ENCODE results near the gene A4GALT.
"Not testable (repeated sequence)": the region's sequence is repeated elsewhere in the genome, so short reads cannot be mapped to it uniquely, and the experiment has no call there.

Gene A4GALT

DNA sequence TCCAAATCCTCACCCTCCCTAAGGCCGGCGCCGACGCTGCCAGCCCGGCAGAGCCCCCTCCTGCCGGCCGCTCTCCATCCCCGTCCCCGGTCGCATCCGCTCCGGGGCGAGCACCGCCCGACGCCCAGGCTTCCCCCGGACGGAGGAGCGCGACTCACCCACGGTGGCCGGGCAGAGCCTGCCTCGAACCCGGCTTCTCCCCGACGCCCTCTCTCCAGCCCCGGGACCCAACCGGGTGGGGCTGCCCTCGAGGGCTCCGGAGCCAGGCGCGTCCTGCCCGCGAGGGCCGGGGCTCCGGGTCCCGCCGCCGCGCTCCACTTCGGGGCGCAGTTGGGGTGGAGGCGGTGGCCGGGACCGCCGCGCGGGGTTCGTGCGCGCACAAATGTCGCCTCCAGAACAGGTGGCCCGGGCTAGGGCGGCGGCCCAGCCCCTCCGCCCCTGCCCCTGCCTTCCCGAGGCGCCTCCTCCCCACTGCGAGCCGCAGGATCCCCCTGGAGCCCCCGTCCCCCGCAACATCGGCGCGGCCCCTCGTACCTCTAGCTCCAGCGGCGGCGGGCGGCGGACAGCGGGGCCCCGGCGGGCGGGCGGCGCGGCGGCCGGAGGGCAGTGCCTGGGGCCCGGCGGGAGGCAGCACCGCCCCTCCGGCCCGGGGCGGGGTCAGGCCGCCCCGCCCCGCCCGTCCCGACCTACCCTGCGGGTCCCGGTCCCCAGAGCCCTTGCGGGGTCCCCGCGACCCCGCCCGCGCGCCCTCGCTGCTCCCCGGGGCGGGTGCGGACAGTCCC is at the start of gene A4GALT:
Gene A4GALT (minus strand): TSS at position 608 of the 782 bp plus-strand sequence. CDS start 26,919 bp downstream, outside the sequence.
- DNase-seq: no peak

GRCh38 chr22:42770448-42770726 is 49.7 kb upstream of the A4GALT start:
- no peak for DNase-seq

GRCh38 chr22:42769574-42770447 is 49.1 kb upstream of the A4GALT start:
- DNase-seq: no peak

DNA sequence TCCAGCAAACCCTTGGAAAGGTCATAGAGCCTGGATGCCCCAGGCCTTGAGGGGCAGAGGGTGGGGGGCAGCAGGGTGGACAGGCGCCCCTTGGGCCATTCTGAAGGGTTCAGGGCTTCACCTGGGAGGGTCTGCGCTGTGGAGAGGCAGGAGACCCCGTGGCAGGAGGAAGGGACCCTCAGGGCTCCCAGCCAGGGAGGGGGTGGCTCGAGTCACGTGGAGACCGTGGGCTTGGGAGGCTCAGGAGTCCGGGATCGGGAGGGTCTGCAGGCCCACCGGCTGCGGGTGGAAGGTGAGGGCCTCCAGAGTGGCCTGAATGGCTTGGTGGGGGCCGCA is 48.5 kb upstream of the A4GALT start:
- DNase-seq: no peak

DNA sequence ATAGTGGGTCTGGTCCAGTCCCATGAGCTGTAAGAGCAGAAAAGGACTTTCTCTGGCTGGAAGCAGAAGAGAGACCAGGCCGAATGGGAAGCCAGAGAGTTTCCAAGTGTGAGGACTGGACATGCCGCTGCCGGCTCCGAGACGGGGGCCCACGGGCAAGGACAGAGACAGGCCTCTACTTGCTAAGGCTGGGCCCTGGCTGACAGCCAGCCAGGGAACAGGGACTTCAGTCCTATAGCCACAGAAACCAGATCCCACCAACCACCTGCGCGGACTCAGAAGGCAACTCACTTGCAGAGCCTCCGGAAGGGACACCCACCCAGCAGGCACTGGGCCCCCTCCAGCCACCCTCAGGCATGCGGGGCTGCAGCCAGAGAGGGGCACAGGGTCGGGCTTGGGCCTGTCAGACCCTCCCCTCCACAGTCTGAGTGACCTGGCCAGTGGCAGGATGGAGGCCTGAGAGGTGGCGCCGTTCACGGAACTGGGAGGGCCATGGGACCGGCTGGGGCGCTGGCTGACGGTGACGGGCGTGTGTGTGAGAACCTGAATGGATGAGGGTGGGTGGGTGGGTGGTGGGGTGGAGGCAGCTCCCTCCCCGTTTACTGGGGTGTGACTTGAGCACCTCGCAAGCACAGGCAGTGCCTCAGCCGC is 47.8 kb upstream of the A4GALT start:
- no peak for DNase-seq

GRCh38 chr22:42766860-42767259 is 46.2 kb upstream of the A4GALT start:
- no peak for DNase-seq

DNA sequence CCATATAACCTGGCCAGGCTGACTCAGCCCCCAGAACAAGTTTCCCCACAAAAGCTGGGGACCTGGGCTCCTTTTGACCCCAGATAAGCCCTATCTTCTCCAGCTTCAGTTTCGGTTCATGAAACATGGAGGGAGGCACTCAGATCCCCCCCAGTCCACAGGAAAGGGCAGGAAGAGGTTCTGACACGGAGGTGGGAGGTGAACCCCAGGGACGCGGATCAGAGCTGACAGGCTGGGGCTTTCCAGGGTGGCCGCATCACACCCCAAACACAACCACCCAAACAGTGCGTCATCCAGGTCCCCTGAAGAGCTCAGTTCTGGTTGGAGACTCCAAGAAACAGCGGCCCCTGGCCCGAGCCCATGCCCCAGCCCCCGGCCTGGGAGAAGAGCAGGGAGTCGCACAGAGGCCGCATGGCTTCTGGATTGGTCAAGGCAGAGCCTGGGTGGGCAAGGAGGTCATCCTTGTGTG is 44.3 kb upstream of the A4GALT start:
- DNase-seq: no peak

DNA sequence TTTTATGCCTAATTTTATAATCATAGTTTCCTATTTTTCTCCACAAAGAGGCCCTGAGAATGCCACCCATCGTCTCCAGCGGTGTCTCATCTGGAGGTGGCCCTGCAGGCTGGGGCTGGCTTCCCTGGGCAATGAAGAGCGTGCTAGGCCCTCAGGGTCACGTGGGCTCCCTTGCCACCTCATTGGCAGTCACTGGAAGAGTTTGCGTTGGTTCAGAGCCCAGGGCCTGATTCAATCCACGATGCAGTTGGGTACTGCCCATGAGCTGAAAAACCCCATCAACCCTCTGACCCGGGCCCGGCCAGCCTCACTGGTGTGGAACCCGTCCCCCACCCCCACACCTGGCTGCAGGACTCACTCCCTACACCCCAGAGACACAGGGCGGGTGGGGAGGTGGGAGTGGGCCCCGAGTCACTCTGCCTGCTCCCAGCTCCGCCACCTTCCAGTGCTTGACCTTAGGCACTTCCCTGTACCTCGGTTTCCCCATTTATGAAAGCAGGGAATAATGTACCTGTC is 43.4 kb upstream of the A4GALT start:
- DNase-seq: no peak

DNA sequence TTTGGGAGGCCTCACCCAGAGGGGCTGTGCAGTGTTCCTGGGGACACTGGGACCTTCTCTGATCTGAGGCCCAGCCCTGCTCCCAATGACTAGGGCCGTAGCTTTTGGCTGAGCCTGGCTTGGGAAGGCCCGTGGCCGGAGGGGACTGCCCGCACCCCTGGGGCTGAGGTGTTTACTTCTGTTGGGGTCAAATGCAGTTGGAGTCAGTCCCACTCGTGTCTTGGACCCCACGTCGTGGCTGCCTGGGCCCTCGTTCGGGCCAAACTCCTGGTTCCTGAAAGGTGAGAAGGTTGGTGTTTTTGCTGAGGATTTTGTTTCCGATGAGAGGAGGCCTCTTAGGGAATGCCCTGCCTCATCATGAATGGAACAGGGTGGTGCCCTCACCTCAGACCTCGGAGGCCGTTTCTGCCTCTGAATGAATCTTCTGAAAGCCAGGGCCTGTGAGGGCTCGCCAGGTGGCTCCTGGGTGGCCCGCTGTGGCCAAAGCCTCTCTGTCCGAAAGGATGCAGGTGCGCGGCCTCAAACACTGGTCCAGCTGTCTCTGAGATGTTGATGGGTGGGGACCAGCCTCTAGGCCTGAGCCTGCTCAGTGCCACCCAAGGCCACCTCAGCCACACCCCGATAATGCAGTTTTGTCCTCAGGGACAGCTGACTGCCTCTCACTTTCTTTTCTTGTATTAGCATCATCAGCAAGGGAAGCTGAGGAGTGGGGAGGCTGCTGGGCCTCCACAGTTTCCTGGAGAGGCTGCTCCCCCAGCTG is 40.3 kb upstream of the A4GALT start:
- no peak for DNase-seq

- no peak for DNase-seq
Observed at GRCh38 chr22:42758931-42759629, 38.4 kb upstream of the A4GALT start.

GRCh38 chr22:42755553-42755952 is 34.9 kb upstream of the A4GALT start:
- DNase-seq: not testable (repeated sequence)

DNA sequence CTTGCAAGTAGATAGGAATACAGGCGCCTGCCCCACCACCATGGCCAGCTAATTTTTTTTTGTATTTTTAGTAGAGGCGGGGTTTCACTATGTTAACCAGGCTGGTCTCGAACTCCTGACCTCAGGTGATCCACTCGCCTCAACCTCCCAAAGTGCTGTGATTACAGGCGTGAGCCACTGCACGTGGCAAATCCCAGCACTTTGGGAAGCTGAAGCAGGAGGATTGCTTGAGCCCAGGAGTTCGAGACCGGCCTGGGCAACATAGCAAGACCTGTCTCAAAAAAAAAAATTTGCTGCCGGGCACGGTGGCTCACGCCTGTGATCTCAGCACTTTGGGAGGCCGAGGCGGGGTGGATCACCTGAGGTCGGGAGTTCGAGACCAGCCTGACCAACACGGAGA is 34.5 kb upstream of the A4GALT start:
- DNase-seq: not testable (repeated sequence)

DNA sequence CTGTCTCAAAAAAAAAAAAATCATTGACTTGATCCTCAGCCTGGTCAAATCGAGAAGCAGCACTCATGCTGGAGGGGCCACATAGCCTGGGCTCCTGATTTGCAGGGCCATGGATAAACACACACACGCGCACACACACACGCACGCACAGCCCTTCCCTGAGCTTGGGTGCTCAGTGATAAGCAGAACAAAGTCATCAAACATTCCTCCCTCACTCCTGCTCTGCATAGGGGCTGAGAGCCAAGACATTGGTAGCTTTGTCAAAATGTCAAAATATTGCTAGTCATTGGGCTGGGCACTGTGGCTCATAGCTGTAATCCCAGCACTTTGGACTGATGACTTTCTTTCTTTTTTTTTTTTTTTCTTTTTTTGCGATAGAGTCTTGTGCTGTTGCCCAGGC is 34.0 kb upstream of the A4GALT start:
- no peak for DNase-seq

DNA sequence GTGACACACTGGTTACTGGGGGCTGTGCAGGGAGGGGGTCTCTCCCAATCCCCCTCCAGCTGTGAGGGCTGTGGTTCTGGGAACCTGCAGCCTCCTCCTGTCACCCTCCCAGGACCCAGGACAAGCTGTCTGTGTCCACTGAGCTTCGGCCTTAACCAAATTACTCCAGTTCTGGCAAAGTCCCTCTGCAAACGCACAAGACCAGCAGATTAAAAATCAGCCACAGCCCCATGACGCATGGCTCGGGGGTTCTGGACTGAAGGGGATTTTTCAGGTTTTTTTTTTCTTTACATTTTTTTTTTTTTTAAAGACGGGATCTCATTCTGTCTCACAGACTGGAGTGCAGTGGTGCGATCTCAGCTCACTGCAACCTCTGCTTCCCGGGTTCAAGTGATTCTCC is 32.2 kb upstream of the A4GALT start:
- DNase-seq: no peak

- no peak for DNase-seq
Observed at GRCh38 chr22:42752230-42752746, 31.6 kb upstream of the A4GALT start.

DNA sequence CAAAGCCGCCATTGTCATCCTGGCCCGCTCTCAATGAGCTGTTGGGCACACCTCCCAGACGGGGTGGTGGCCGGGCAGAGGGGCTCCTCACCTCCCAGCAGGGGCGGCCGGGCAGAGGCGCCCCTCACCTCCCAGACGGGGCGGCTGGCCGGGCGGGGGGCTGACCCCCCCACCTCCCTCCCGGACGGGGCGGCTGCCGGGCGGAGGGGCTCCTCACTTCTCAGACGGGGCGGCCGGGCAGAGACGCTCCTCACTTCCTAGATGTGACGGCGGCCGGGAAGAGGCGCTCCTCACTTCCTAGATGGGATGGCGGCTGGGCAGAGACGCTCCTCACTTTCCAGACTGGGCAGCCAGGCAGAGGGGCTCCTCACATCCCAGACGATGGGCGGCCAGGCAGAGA is 29.8 kb upstream of the A4GALT start:
- DNase-seq: not testable (repeated sequence)

DNA sequence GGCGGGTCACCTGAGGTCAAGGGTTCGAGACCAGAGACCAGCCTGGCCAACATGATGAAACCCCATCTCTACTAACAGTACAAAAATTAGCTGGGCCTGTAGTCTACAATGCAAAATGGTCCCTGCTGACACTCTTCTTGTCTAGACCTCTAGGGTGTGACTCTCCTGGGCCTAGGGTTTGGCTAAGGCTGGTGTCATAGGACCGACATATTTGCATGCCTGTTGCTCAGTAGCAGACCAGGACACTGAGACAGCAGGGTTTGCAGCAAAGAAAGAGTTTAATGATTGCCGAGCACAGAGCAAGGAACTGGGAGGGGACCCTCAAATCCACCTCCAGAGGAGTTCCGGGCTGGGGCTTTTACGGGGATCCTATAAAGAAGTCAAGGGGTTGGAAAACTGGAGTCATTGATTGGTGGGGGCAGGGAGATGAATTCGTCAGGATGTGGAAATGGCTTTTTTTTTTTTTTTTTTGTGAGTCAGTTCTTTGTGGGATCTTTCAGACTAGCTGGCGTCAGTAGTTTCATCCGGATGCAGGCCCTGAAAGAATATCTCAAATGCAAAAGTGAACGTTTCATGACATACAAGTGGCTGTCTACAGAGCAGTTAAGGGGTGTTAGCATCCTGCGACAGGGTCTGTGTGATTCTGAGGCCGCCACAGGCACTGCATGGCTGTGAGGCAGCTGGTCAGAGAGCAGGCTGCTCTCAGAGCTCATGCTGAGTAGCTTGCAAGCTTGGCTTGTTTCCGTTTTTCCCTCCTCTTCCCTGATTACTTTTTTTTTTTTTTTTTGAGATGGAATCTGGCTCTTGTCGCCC is 27.2 kb upstream of the A4GALT start:
- DNase-seq: no peak

GRCh38 chr22:42745118-42745517 is 24.4 kb upstream of the A4GALT start:
- no peak for DNase-seq

DNA sequence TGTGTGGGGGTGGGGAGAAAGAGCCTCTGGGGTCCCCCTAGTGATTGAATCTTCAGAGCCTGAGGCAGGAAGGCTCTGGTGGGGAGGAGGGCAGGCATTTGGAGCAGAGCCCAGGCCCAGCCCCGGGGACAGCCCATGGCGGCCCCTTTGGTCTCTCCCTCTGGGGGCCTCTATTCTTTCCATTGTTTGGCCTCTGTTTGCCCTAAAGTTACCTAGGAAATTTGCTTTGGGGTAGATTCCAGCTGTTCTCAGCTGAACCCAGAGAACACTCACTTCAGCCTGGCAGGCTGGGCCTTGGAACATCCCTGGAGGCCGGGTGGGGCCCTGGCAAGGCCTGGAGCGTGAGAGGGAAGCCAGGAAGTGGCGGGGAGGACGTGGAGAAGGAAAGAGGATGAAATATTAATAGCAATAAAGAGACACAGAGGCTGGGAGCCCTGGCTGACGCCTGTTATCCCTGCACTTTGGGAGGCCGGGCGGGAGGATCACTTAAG is 22.9 kb upstream of the A4GALT start:
- DNase-seq: no peak

DNA sequence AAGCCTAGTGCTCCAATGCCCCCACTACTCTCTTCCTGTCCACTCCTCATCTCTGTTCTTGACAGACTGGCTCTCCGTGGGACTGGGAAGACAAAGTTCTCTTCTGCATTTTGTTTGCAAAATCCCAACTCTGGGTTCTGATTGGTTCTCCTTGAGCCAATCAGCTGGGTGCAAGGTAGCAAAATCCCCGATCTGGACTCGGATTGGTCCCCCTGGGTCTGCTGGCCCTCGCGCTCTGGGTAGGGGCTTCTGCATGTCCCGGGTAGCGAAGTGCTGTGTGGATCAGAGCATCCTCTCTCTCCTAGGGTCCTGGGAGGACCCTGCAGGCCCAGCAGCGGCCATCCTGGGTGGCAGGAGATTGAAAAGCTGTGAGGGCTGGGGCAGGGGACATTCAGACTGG is 22.3 kb upstream of the A4GALT start:
- no peak for DNase-seq

GRCh38 chr22:42740320-42740719 is 19.6 kb upstream of the A4GALT start:
- not testable (repeated sequence) for DNase-seq

Measured in NCI-H774 (cell line).